GM12875 (cell line): ENCODE results near the gene RUNX2.

ENCODE experiments used
- H3K4me3 ChIP-seq: one replicate; pipeline ENCODE4 v1.5.1; 2011; ENCODE audit warnings: low read depth, low read length, control low read depth
- TF ChIP-seq, protein P1 (sequence below): IDR thresholded peaks from 2 replicates; pipeline ENCODE4 v1.5.1; 2011; ENCODE audit warnings: low read depth, mild to moderate bottlenecking, control low read depth, inconsistent platforms, low read length, moderate library complexity, borderline replicate concordance; ENCODE audit not compliant: insufficient read depth

Gene RUNX2

DNA sequence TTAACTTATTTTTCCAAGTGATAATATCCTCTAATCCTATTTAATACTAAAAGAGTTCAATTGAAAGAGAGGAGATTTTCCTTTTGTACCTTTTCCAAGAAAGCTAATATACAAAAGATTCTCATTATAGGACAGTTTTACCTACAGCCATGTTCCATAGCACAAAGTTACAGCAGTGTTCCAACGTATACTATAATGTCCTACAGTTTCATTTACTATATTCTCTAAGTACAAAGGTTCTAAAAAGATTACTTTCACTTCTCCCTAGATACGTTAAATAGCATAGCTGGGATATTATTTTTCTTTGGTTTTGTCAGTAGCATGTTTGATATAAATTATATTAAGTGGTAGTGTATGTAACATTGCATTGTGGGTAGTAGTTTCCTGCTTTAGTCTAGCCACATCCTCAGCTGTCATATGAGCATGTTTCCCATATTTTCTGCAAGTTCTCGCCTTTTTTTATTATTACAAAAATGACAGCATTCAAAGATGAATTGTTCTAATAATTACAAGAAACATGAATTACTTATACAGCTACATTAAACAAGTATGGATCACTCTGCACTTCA is 4.4 kb upstream of the RUNX2 start:
- TF ChIP-seq, protein P1, sequence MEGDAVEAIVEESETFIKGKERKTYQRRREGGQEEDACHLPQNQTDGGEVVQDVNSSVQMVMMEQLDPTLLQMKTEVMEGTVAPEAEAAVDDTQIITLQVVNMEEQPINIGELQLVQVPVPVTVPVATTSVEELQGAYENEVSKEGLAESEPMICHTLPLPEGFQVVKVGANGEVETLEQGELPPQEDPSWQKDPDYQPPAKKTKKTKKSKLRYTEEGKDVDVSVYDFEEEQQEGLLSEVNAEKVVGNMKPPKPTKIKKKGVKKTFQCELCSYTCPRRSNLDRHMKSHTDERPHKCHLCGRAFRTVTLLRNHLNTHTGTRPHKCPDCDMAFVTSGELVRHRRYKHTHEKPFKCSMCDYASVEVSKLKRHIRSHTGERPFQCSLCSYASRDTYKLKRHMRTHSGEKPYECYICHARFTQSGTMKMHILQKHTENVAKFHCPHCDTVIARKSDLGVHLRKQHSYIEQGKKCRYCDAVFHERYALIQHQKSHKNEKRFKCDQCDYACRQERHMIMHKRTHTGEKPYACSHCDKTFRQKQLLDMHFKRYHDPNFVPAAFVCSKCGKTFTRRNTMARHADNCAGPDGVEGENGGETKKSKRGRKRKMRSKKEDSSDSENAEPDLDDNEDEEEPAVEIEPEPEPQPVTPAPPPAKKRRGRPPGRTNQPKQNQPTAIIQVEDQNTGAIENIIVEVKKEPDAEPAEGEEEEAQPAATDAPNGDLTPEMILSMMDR = no peak
- H3K4me3 ChIP-seq = no peak overlapping the region

DNA sequence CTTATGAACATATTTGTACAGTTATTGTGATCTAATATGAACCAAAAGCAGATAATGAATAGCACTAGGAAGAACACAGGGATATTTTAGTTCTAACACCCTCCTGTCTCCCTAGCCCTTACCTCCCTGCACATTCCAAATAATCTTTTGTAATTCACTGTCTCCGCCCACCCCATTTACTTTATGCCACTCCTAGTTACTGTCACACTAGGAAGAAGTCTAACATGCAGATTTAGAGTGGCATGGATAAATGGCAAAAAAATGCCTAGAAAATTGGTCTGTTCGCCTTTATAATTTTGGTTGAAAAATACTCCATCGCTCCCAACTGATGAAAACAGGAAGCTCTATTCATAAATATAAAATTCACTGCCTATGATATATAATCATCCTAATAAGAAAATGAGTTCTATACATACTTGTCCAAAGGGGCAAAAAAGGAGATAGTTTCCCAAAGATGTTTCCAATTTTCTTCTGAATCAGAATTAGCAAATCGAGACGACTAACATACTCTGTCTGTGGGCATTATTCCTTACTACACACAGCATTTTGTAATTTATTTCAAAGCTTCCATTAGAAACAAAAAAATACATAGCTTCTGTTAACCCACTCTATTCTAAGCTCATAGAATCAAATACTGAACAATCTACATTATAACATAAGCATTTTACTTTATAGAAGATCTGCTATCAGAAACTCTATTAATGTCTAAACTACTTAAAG is 1.3 kb upstream of the RUNX2 start:
- TF ChIP-seq, protein P1 = no peak

DNA sequence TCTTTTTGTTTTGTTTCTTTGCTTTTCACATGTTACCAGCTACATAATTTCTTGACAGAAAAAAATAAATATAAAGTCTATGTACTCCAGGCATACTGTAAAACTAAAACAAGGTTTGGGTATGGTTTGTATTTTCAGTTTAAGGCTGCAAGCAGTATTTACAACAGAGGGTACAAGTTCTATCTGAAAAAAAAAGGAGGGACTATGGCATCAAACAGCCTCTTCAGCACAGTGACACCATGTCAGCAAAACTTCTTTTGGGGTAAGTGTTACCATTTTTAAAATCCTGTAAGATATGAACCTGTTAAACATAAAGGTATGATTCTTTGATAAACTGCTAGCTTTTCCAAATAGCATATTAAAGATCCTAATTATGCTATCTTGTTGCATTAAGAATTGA is 393 bp downstream of the RUNX2 start:
- TF ChIP-seq, protein P1 = no peak
- H3K4me3 ChIP-seq = no peak overlapping the region

More for the DNA sequence above, 1.3 kb upstream of the RUNX2 start:
- no peak overlapping the region for H3K4me3 ChIP-seq

- TF ChIP-seq, protein P1 = no peak
- H3K4me3 ChIP-seq = no peak overlapping the region
Observed at GRCh38 chr6:45344900-45345299, 16.8 kb downstream of the RUNX2 start.

GRCh38 chr6:45350186-45350710 is 22.1 kb downstream of the RUNX2 start:
- TF ChIP-seq, protein P1 = no peak
- H3K4me3 ChIP-seq = no peak overlapping the region

DNA sequence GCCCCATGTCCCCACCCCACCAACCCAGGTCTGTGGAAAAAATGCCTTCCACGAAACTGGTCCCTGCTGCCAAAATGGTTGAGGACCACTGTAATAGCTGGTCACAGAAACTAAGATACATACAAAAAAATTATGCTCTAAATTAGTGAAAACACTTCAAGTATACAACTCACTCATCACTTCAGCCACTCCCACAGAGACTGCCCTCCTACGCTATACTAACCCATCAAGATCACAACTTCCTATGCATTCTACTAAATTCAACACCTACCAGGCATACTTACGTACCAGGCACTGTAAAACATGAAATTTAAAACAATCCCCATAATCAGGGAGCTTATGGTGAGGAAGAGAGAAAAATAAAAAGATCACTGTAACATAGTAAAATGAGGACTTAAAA is 22.9 kb downstream of the RUNX2 start:
- TF ChIP-seq, protein P1 = no peak
- no peak overlapping the region for H3K4me3 ChIP-seq

- no peak overlapping the region for H3K4me3 ChIP-seq
- TF ChIP-seq, protein P1 = no peak
Observed at GRCh38 chr6:45351667-45352066, 23.5 kb downstream of the RUNX2 start.
